GM10248 (cell line): ENCODE results near the gene PAFAH1B2.

Experiments used
- CTCF ChIA-PET: fragments of 300-600 bp; sonication (Branson Sonifier 250); formaldehyde crosslinking; extraction: SDS; loops from one replicate; lab custom pipeline; 2021; ENCODE audit warnings: antibody characterized with exemption; lab: Yijun Ruan, JAX
- POLR2A ChIA-PET: fragments of 350-650 bp; sonication (Branson Sonifier 250); formaldehyde crosslinking; extraction: SDS; loops from one replicate; lab custom pipeline; 2020; ENCODE audit warnings: antibody characterized with exemption; lab: Yijun Ruan, JAX
- DNase-seq: peaks from one replicate; pipeline ENCODE4 v3.0.0; 2012; ENCODE audit errors: extremely low spot score
- TF ChIP-seq, protein P1 (sequence below): IDR thresholded peaks from 2 replicates; pipeline ENCODE4 v1.5.1; 2012; ENCODE audit warnings: mild to moderate bottlenecking, low read depth; ENCODE audit errors: extremely low read depth, missing control alignments, control extremely low read depth

The PAFAH1B2 gene

DNA sequence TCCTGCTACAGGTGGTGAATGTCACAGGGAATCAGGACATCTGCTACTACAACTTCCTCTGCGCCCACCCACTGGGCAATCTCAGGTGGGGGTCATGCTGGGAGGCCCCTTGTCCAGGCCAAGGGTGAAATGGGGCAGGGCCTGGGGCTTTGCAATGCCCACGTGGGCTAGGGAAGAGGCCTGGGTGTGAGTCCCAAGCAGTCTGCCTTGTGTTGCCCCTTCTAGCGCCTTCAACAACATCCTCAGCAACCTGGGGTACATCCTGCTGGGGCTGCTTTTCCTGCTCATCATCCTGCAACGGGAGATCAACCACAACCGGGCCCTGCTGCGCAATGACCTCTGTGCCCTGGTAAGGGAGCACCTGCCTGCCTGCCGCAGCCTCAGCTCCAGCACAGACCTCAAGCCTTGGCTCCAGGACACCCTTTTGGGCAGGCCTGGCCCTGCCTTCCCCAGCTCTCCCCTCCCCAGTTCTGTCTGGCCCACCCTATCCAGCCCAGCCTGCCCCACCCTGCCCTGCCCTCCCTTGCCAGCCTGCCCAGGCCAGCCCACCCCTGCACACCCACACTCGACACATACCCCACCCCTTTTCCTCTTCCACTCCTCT lies 46.0 kb downstream of the PAFAH1B2 start:
- DNase-seq, result peak; percentile 15
- ChIA-PET CTCF (no interaction called here), POLR2A (no interaction called here)
- TF ChIP-seq, protein P1, sequence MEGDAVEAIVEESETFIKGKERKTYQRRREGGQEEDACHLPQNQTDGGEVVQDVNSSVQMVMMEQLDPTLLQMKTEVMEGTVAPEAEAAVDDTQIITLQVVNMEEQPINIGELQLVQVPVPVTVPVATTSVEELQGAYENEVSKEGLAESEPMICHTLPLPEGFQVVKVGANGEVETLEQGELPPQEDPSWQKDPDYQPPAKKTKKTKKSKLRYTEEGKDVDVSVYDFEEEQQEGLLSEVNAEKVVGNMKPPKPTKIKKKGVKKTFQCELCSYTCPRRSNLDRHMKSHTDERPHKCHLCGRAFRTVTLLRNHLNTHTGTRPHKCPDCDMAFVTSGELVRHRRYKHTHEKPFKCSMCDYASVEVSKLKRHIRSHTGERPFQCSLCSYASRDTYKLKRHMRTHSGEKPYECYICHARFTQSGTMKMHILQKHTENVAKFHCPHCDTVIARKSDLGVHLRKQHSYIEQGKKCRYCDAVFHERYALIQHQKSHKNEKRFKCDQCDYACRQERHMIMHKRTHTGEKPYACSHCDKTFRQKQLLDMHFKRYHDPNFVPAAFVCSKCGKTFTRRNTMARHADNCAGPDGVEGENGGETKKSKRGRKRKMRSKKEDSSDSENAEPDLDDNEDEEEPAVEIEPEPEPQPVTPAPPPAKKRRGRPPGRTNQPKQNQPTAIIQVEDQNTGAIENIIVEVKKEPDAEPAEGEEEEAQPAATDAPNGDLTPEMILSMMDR, result no peak

DNA sequence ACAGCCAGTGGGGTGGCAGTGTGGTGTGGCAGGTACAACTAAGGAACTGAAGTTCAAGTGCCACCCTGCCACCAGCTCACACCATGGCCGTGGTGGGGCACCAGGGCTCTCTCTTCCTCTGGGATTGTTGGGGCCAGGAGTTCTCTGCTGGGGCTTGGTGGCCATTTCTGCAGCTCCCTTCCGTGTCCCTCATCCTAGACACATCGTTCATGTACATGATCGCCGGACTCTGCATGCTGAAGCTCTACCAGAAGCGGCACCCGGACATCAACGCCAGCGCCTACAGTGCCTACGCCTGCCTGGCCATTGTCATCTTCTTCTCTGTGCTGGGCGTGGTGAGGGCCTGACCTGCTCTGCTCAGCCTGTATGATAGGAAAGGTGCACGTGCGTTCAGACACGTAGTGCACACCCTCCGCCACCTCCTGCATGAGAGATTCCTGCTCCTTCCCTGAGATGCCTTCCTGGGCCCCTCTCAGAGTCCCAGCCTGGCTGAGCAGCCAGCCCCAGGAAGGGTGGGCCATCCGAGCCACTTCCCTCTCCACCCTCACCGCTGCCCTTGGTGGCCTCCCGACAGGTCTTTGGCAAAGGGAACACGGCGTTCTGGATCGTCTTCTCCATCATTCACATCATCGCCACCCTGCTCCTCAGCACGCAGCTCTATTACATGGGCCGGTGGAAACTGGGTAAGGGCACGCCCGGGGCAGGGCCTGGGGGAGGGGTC lies 47.8 kb downstream of the PAFAH1B2 start:
- DNase-seq, result no peak
- ChIA-PET POLR2A (no interaction called here), CTCF (interaction anchor here (1.2 kb wide), 1 partner anchor 14 kb away, joined by 4 read pairs; the partner anchor contains the start of gene SIDT2)
- TF ChIP-seq, protein P1, result no peak

DNA sequence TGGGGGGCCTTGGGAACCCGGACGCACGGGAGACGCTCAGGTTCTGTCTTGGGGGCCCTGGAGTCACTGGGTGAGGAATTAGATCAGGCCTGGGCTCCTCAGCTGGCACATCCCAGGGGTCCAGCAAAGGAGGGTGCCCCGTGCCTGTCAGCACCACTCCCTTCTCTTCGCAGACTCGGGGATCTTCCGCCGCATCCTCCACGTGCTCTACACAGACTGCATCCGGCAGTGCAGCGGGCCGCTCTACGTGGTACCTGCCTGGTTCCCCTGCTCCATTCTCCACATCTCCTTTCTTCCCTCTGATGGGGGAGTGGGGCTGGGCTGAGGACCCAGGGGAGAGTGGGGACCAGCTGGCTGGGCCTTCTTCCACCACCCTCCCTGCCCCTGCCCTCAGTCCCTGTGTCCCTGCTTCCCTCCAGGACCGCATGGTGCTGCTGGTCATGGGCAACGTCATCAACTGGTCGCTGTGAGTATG lies 48.4 kb downstream of the PAFAH1B2 start:
- DNase-seq, result no peak
- ChIA-PET POLR2A (no interaction called here), CTCF (no interaction called here)
- TF ChIP-seq, protein P1, result no peak

DNA sequence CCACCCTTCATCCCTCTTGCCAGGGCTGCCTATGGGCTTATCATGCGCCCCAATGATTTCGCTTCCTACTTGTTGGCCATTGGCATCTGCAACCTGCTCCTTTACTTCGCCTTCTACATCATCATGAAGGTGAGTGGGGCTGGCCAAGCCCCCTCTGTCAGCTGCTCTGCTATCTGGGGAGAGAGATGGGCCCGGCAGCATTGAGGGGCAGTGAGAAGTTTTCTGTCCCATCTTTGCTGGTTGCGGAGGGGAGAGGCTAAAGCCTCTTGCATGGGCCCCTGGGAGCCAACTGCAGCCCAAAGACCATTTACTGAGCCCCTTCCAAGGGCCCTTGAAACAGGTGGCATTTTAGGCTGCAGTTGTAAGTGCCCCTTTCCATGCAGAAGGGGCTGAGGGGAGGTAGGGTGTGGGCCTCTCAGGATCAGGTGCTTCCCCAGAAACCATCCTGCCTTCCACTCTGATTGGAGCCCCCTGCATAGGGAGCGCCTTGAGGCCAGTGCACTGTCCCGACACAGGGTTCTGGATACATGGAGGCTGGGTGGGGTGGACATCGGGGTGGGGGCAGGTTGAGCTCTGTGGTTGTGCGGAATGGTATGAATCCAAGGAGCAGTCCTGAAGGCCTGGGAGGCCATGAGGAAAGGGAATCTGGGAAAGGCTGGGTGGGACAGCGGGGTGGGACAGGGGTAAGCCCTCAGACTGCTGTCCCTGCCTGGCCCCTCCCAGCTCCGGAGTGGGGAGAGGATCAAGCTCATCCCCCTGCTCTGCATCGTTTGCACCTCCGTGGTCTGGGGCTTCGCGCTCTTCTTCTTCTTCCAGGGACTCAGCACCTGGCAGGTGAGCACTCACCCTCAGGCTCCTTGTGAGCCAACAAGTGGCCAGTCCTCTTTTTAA lies 49.3 kb downstream of the PAFAH1B2 start:
- TF ChIP-seq, protein P1, result no peak
- no peak for DNase-seq
- CTCF ChIA-PET, result interaction anchor here (1.2 to 1.5 kb wide), 3 partner anchors 12 to 33 kb away, joined by 3 to 5 read pairs (median 5); no protein-coding TSS in a partner anchor
- POLR2A ChIA-PET, result no interaction called here

DNA sequence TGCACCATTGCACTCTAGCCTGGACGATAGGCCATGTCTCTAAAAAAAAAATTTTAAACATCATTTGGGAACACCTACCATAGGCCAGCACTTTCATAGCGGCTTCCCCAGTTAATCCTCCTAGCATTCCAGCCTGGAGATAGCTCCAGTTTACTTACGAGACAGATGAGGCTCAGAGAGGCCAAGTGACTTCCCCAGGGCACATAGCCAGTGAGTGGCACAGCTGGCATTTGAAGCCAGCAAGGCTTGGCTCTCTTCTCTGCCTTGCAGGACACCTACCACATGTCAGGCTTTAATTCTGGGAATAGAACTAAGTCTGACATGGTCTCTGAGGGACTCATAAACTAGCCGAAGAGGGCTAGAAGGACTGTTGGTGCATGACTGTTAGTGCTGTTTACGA lies 50.2 kb downstream of the PAFAH1B2 start:
- ChIA-PET POLR2A (no interaction called here), CTCF (interaction anchor here (1.2 to 1.5 kb wide), 3 partner anchors 13 to 33 kb away, joined by 3 to 5 read pairs (median 5); no protein-coding TSS in a partner anchor)
- DNase-seq, result no peak

More for the DNA sequence above, 50.2 kb downstream of the PAFAH1B2 start:
- TF ChIP-seq, protein P1, result no peak
